Measurements from ENCODE around the gene RNF182.

RNF182 gene

DNA sequence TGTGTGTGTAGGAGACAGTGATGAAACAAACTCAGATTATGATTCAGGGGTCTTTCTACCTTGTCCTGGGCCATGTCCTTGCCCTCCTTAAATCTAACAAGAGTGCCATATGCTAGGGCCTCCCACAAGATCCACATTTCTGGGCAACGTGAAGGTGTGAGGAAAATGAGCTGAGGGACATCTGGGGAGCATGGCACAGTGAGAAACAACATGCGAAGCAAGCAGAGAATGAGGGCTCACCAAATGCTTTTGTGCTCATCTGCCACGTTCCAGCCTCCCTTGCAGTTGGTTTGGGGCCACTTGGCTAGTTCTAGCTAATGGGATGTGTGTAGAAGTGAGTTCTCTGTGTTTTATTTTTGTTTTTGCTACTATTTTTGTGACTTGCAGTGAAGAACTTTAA is 21.4 kb upstream of the RNF182 start:
- no peak overlapping the region for H3K27ac ChIP-seq (ENCODE audit: poor library complexity, severe bottlenecking)
- no peak for TF ChIP-seq CTCF (IDR thresholded peaks at IDR 0.05; ENCODE audit: poor library complexity, severe bottlenecking)
- ATAC-seq (ENCODE audit: low read depth) (no peak), DNase-seq (ENCODE audit: low spot score) (no peak)
- no peak overlapping the region for H3K4me3 ChIP-seq (ENCODE audit: severe bottlenecking)
- no peaks in the 10 kb centered on the region for H3K36me3 ChIP-seq (ENCODE audit: low read depth)
- no peaks in the 10 kb centered on the region for H3K4me1 ChIP-seq (ENCODE audit: insufficient read depth, poor library complexity, severe bottlenecking)
- no peaks in the 10 kb centered on the region for H3K9me3 ChIP-seq (ENCODE audit: severe bottlenecking)
- H3K27me3 ChIP-seq (ENCODE audit: insufficient read depth, poor library complexity, severe bottlenecking), result peaks cover 5% of the 10 kb centered on the region

GRCh38 chr6:13907001-13907350 is 17.8 kb upstream of the RNF182 start:
- no peak overlapping the region for H3K4me3 ChIP-seq (ENCODE audit: severe bottlenecking)
- peaks cover 7% of the 10 kb centered on the region for H3K27me3 ChIP-seq (ENCODE audit: insufficient read depth, poor library complexity, severe bottlenecking)
- TF ChIP-seq CTCF (IDR thresholded peaks at IDR 0.05; ENCODE audit: poor library complexity, severe bottlenecking), result no peak
- no peaks in the 10 kb centered on the region for H3K9me3 ChIP-seq (ENCODE audit: severe bottlenecking)
- no peaks in the 10 kb centered on the region for H3K4me1 ChIP-seq (ENCODE audit: insufficient read depth, poor library complexity, severe bottlenecking)
- ATAC-seq (ENCODE audit: low read depth), result no peak
- H3K36me3 ChIP-seq (ENCODE audit: low read depth), result no peaks in the 10 kb centered on the region
- no peak for DNase-seq (ENCODE audit: low spot score)
- no peak overlapping the region for H3K27ac ChIP-seq (ENCODE audit: poor library complexity, severe bottlenecking)

GRCh38 chr6:13907614-13908215 is 17.0 kb upstream of the RNF182 start:
- Histone ChIP-seq H3K4me3 (ENCODE audit: severe bottlenecking) (no peak overlapping the region), H3K36me3 (ENCODE audit: low read depth) (no peaks in the 10 kb centered on the region), H3K27me3 (ENCODE audit: insufficient read depth, poor library complexity, severe bottlenecking) (peaks cover 7% of the 10 kb centered on the region), H3K9me3 (ENCODE audit: severe bottlenecking) (no peaks in the 10 kb centered on the region), H3K27ac (ENCODE audit: poor library complexity, severe bottlenecking) (no peak overlapping the region), H3K4me1 (ENCODE audit: insufficient read depth, poor library complexity, severe bottlenecking) (peaks cover 2% of the 10 kb centered on the region)
- TF ChIP-seq CTCF (IDR thresholded peaks at IDR 0.05; ENCODE audit: poor library complexity, severe bottlenecking), result no peak
- ATAC-seq (ENCODE audit: low read depth), result no peak
- no peak for DNase-seq (ENCODE audit: low spot score)

- Histone ChIP-seq H3K4me3 (ENCODE audit: severe bottlenecking) (no peak overlapping the region), H3K9me3 (ENCODE audit: severe bottlenecking) (no peaks in the 10 kb centered on the region), H3K4me1 (ENCODE audit: insufficient read depth, poor library complexity, severe bottlenecking) (peaks cover 9% of the 10 kb centered on the region), H3K27ac (ENCODE audit: poor library complexity, severe bottlenecking) (no peak overlapping the region), H3K36me3 (ENCODE audit: low read depth) (no peaks in the 10 kb centered on the region), H3K27me3 (ENCODE audit: insufficient read depth, poor library complexity, severe bottlenecking) (peaks cover 7% of the 10 kb centered on the region)
- TF ChIP-seq CTCF (IDR thresholded peaks at IDR 0.05; ENCODE audit: poor library complexity, severe bottlenecking), result peak; percentile 94
- ATAC-seq (ENCODE audit: low read depth), result peak; percentile 74
- DNase-seq (ENCODE audit: low spot score), result no peak
Observed at GRCh38 chr6:13908955-13909381, 15.8 kb upstream of the RNF182 start.

- Histone ChIP-seq H3K9me3 (ENCODE audit: severe bottlenecking) (no peaks in the 10 kb centered on the region), H3K27me3 (ENCODE audit: insufficient read depth, poor library complexity, severe bottlenecking) (peaks cover 7% of the 10 kb centered on the region), H3K36me3 (ENCODE audit: low read depth) (no peaks in the 10 kb centered on the region), H3K4me1 (ENCODE audit: insufficient read depth, poor library complexity, severe bottlenecking) (peaks cover 9% of the 10 kb centered on the region), H3K4me3 (ENCODE audit: severe bottlenecking) (no peak overlapping the region), H3K27ac (ENCODE audit: poor library complexity, severe bottlenecking) (no peak overlapping the region)
- no peak for TF ChIP-seq CTCF (IDR thresholded peaks at IDR 0.05; ENCODE audit: poor library complexity, severe bottlenecking)
- DNase-seq (ENCODE audit: low spot score) (no peak), ATAC-seq (ENCODE audit: low read depth) (no peak)
Observed at GRCh38 chr6:13910443-13910842, 14.3 kb upstream of the RNF182 start.
